ENCODE data around the gene SELENOO. TPM values are rescaled to one million over a fixed set of nuclear protein-coding genes. Genes with fewer than 3 reads are reported as not detected.

The SELENOO gene
- total and polyA plus RNA-seq, 3 experiments from 2014 or later: 6.1 to 25.9 (median 22.3) TPM

DNA sequence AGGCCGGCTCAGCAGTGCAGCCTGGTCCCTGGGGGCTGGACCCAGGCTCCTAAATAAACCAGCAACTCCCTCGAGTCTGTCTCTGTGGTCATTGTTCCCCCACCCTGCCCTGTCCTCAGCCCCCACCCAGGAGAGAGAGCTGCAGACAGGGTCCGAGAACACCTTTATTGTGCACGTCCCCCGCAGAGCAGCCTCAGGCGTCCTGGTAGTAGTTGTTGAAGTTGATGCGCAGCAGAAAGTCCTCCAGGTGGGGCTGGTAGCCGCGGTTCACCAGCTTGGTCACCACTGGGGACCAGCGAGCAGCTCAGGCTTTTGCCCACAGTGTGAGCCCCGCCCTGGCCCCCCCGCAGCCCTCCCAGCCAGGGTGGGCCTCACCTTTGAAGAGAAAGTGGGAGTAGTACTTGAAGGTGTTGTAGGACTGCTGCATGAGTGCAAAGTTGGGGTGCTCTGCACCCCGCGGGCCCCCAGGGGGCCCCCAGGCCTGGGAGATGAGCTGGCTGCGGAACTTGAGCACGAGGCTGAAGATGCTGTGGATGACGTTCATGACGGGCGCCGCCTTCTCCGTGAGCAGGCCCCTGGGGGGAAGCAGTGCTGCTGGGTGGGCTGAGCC is 16.8 kb downstream of the SELENOO start:
- Histone ChIP-seq H3K27ac (ENCODE audit: low read depth, low read length) (no peak overlapping the region), H3K4me3 (ENCODE audit: low read length) (no peak overlapping the region), H3K36me3 (ENCODE audit: insufficient read depth, low read length) (peaks cover 34% of the 10 kb centered on the region), H3K27me3 (ENCODE audit: insufficient read depth, low read length, poor library complexity, severe bottlenecking) (no peaks in the 10 kb centered on the region), H3K9me3 (ENCODE audit: low read length) (no peaks in the 10 kb centered on the region), H3K4me1 (ENCODE audit: insufficient read depth, low read length) (no peaks in the 10 kb centered on the region)
- peaks cover under 1 to 90% (median 2%) of the 10 kb centered on the region in 3 donors for H3K36me3 Mint-ChIP-seq
- H3K27ac Mint-ChIP-seq: peak overlapping the region in 1 of 8 donors; percentile 29
- POLR2A ChIA-PET: no interaction called here
- no peaks in the 10 kb centered on the region for H3K9me3 Mint-ChIP-seq
- CTCF ChIA-PET: no interaction called here
- DNase-seq: no peak
- H3K4me3 Mint-ChIP-seq: no peak overlapping the region
- peaks cover 0 to 2% of the 10 kb centered on the region in 2 donors for H3K27me3 Mint-ChIP-seq
- H3K4me1 Mint-ChIP-seq: peaks cover 7 to 19% (median 17%) of the 10 kb centered on the region in 3 donors

DNA sequence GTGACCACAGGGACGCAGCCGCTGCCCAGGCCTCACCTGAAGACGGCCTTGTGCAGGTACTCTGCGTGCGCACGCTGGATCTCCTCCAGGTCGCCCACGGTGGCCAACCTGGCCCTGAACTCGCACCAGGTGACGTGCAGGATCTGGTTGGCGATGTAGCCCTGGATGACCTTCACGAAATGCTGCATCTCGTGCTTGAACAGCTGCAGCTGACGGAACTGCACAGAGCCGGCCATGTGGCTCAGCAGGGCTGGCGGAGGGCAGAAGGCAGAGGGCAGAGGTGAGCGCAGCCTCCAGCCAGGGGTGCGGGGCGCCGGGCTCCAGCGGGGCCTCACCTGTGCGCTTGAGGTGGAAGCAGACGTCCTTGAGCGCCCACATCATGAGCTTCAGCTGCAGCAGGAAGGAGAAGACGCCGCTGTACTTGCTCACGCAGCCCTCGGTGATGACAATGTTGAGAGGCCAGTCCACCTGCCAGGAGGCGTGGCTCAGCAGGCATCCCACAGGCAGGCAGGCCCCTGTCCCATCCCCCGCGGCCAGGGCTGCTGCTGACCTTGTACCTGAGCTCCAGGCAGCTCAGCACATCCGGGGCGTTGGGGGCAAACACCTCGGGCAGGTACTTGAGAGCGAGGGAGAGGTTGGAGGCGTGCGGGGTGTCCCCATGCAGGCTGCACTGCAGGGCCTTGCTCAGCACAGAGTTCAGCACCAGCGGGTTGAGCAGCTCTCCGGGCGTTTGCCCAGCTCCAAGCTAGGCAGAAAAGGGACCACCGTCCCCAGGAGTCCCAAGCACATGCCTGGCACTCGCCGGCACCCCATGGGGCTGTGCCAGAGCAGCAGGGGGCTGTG is 17.6 kb downstream of the SELENOO start:
- no peak for DNase-seq
- POLR2A ChIA-PET: no interaction called here

DNA sequence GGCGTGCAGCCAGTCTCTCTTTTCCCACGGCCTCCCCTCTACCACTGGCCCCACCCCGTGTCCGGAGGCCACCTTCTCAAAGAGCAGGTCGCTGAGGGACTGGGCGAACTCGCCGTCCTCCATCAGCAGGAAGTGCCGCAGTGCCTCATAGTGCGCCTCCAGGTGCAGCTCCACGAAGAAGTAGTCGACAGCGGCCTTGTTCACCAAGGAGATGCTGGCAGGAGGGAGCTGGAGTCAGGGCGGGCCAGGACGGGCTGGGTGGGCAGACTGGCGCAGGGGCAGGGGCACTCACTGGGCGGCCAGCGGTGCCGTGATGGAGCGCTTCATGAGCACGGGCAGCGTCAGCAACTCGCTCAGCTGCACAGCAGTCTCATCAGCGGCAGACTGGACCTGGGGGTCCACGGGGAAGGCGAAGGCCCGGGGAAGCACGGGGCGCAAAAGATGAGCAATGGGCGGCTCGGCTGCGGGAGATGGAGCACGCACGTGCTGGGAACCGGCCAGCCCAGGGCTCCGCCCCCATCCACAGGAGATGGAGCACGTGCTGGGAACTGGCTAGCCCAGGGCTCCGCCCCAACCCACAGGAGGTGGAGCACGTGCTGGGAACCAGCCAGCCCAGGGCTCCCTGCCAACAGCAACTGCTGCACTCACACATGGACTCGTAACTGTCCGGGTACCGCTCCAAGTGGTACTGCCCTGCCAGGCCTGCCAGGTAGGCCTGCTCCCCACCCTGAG is 18.4 kb downstream of the SELENOO start:
- ChIA-PET POLR2A (no interaction called here), CTCF (interaction anchor here (1.0 kb wide), 1 partner anchor 8 kb away, joined by 3 read pairs; no protein-coding TSS in a partner anchor)
- peaks cover 3 to 5% (median 5%) of the 10 kb centered on the region in 3 donors for H3K4me1 Mint-ChIP-seq

More for the DNA sequence above, 17.6 kb downstream of the SELENOO start:
- peaks cover 0 to 2% of the 10 kb centered on the region in 2 donors for H3K27me3 Mint-ChIP-seq
- H3K9me3 Mint-ChIP-seq: no peaks in the 10 kb centered on the region
- Histone ChIP-seq H3K36me3 (ENCODE audit: insufficient read depth, low read length) (peaks cover 33% of the 10 kb centered on the region), H3K27me3 (ENCODE audit: insufficient read depth, low read length, poor library complexity, severe bottlenecking) (no peaks in the 10 kb centered on the region), H3K27ac (ENCODE audit: low read depth, low read length) (no peak overlapping the region), H3K9me3 (ENCODE audit: low read length) (no peaks in the 10 kb centered on the region), H3K4me1 (ENCODE audit: insufficient read depth, low read length) (no peaks in the 10 kb centered on the region), H3K4me3 (ENCODE audit: low read length) (no peak overlapping the region)
- no peak overlapping the region for H3K27ac Mint-ChIP-seq
- peak overlapping the region in 1 of 7 donors; percentile 44 for H3K4me3 Mint-ChIP-seq
- peaks cover 5 to 12% (median 11%) of the 10 kb centered on the region in 3 donors for H3K4me1 Mint-ChIP-seq
- H3K36me3 Mint-ChIP-seq: peaks cover 2 to 90% (median 3%) of the 10 kb centered on the region in 3 donors
- CTCF ChIA-PET: interaction anchor here (1.0 kb wide), 1 partner anchor 8 kb away, joined by 3 read pairs; no protein-coding TSS in a partner anchor

DNA sequence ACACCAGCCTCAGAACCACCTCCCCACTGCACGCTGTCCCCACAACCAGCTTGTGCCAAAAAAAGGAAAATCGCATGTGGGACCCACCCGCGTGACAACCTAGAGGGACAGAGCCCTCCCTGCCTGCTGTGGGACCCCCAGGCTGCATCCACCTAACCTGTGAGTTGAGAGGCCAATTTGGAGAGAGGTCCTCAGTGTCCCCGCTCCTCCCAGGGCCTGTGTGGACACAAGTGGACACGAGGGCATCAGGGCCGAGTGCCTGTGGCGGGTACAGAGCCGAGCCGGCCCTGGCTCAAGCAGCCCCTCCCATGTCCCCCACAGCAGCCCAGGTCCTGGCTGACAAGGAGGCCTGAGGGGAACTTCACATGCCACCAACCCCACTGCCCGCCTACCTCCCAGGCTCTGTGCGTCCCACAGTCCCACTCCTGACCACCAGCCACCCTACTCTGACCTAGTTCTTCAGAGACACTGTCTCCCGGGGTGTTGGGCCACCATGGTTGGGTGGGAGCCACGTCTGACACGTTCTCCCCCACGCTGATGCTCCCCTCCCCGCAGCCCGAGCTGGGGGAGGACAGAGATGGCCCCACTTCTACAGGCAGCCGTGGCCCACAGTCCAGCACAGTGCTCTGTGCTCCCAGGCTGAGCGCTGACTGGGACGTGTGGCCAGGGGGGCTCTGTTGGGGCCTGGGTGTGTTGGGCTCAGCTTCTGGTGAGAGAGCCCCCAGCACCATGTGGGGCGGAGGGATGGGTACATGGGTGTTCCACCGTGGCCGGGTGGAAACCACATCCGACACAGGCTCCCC is 19.2 kb downstream of the SELENOO start:
- no peak overlapping the region for H3K4me3 ChIP-seq (ENCODE audit: low read length)
- Mint-ChIP-seq H3K9me3 (no peaks in the 10 kb centered on the region), H3K4me1 (peaks cover 0 to 1% (median under 1%) of the 10 kb centered on the region in 3 donors), H3K27ac (no peak overlapping the region), H3K36me3 (peaks cover 3 to 91% (median 4%) of the 10 kb centered on the region in 3 donors), H3K27me3 (no peaks in the 10 kb centered on the region), H3K4me3 (no peak overlapping the region)
- H3K27me3 ChIP-seq (ENCODE audit: insufficient read depth, low read length, poor library complexity, severe bottlenecking): no peaks in the 10 kb centered on the region
- H3K36me3 ChIP-seq (ENCODE audit: insufficient read depth, low read length): peaks cover 34% of the 10 kb centered on the region
- ChIA-PET POLR2A (no interaction called here), CTCF (interaction anchor here (1.0 to 1.1 kb wide), 2 partner anchors 9 to 250 kb away, joined by 3 read pairs; no protein-coding TSS in a partner anchor)
- H3K4me1 ChIP-seq (ENCODE audit: insufficient read depth, low read length): no peaks in the 10 kb centered on the region
- DNase-seq: no peak
- no peaks in the 10 kb centered on the region for H3K9me3 ChIP-seq (ENCODE audit: low read length)
- H3K27ac ChIP-seq (ENCODE audit: low read depth, low read length): no peak overlapping the region

More for the DNA sequence above, 18.4 kb downstream of the SELENOO start:
- Mint-ChIP-seq H3K36me3 (peaks cover 2 to 90% (median 3%) of the 10 kb centered on the region in 3 donors), H3K27ac (peak overlapping the region in 1 of 8 donors; percentile 71), H3K4me3 (no peak overlapping the region), H3K27me3 (peaks cover 0 to 2% of the 10 kb centered on the region in 2 donors), H3K9me3 (no peaks in the 10 kb centered on the region)
- H3K4me3 ChIP-seq (ENCODE audit: low read length): no peak overlapping the region
- H3K9me3 ChIP-seq (ENCODE audit: low read length): no peaks in the 10 kb centered on the region
- H3K36me3 ChIP-seq (ENCODE audit: insufficient read depth, low read length): peaks cover 37% of the 10 kb centered on the region
- H3K4me1 ChIP-seq (ENCODE audit: insufficient read depth, low read length): no peaks in the 10 kb centered on the region
- no peak overlapping the region for H3K27ac ChIP-seq (ENCODE audit: low read depth, low read length)
- H3K27me3 ChIP-seq (ENCODE audit: insufficient read depth, low read length, poor library complexity, severe bottlenecking): no peaks in the 10 kb centered on the region
- DNase-seq: no peak

DNA sequence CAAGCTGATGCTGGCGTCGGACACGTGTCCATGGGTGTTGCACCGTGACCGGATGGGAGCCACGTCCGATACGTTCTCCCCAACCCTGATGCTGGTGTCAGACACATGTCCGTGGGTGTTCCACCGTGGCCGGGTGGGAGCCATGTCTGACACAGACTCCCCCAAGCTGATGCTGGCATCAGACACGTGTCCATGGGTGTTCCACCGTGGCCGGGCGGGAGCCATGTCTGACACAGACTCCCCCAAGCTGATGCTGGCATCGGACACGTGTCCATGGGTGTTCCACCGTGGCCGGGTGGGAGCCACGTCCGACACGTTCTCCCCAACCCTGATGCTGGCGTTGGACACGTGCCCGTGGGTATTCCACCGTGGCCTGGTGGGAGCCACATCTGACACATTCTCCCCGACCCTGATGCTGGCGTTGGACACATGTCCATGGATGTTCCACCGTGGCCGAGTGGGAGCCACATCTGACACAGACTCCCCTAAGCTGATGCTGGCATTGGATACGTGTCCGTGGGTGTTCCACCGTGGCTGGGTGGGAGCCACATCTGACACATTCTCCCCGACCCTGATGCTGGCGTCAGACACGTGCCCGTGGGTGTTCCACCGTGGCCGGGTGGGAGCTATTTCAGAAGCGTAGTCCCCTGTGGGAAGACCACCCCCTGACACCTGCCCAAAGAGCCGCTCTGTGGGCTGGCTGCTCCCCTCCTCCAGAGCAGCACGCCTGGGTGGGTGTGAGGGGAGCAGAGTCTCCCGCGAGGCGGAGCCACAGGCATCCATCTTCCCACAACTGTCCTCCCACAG is 20.0 kb downstream of the SELENOO start:
- CTCF ChIA-PET: interaction anchor here (1.1 kb wide), 1 partner anchor 249 kb away, joined by 3 read pairs; no protein-coding TSS in a partner anchor
- H3K27ac ChIP-seq (ENCODE audit: low read depth, low read length): no peak overlapping the region
- DNase-seq: no peak
- H3K4me1 Mint-ChIP-seq: no peaks in the 10 kb centered on the region
- H3K27me3 Mint-ChIP-seq: no peaks in the 10 kb centered on the region
- H3K9me3 ChIP-seq (ENCODE audit: low read length): no peaks in the 10 kb centered on the region
- H3K4me1 ChIP-seq (ENCODE audit: insufficient read depth, low read length): no peaks in the 10 kb centered on the region
- no peak overlapping the region for H3K4me3 ChIP-seq (ENCODE audit: low read length)
- POLR2A ChIA-PET: no interaction called here
- no peaks in the 10 kb centered on the region for H3K9me3 Mint-ChIP-seq
- peaks cover 39% of the 10 kb centered on the region for H3K36me3 ChIP-seq (ENCODE audit: insufficient read depth, low read length)
- H3K4me3 Mint-ChIP-seq: no peak overlapping the region
- no peak overlapping the region for H3K27ac Mint-ChIP-seq
- H3K36me3 Mint-ChIP-seq: peaks cover 3 to 94% (median 4%) of the 10 kb centered on the region in 3 donors
- H3K27me3 ChIP-seq (ENCODE audit: insufficient read depth, low read length, poor library complexity, severe bottlenecking): no peaks in the 10 kb centered on the region

DNA sequence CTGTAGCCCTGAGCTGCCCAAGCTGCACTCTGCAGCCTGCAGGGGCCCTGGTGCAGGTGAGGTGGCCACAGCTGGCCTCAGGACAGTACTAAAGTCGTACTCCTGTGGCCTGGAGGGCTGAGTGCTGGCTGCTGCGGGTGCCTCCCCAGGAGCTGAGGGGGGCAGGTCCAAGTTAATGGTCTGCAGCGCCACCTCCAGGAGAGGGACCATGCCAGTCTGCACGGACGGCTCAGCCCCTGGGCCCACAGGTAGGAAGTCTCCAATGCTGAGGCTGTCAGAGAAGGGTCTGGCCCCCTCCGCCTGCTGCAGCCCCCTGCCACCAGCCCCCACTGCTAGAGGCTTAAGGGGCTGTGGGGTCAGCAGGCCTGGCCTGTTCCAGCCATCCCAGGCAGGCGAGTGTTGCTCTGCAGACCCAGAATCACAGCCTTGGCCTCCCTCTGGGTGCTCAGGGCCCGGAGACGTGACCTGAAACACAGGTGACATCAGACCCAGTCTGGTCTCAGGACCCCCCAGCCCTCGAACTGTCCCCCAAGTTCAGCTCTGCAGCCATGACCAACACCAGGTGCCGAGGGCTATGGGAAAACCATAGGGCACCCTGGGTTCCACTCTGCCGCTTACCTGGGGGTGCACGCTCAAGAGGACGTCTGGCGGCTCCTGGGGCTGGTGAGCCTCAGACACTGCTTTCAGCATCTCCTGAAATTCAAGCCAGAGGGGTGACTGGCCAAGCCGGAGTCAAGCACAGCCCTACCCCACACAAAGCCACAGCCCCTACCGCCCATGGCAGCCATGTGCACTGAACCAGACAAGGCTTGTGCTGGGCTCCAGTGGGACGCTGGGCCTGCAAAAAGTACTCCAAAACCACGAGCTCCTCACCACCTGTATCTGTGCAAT is 20.8 kb downstream of the SELENOO start:
- Mint-ChIP-seq H3K36me3 (peaks cover 3 to 91% (median 7%) of the 10 kb centered on the region in 3 donors), H3K4me3 (no peak overlapping the region), H3K27me3 (no peaks in the 10 kb centered on the region), H3K9me3 (no peaks in the 10 kb centered on the region), H3K27ac (no peak overlapping the region), H3K4me1 (no peaks in the 10 kb centered on the region)
- H3K27ac ChIP-seq (ENCODE audit: low read depth, low read length): no peak overlapping the region
- no peaks in the 10 kb centered on the region for H3K4me1 ChIP-seq (ENCODE audit: insufficient read depth, low read length)
- H3K36me3 ChIP-seq (ENCODE audit: insufficient read depth, low read length): peaks cover 43% of the 10 kb centered on the region
- H3K9me3 ChIP-seq (ENCODE audit: low read length): no peaks in the 10 kb centered on the region
- POLR2A ChIA-PET: no interaction called here
- CTCF ChIA-PET: interaction anchor here (1.1 kb wide), 1 partner anchor 248 kb away, joined by 3 read pairs; no protein-coding TSS in a partner anchor
- H3K27me3 ChIP-seq (ENCODE audit: insufficient read depth, low read length, poor library complexity, severe bottlenecking): no peaks in the 10 kb centered on the region
- H3K4me3 ChIP-seq (ENCODE audit: low read length): no peak overlapping the region
- DNase-seq: no peak

Measured in CD8-positive, alpha-beta memory T cell (primary cell).